Right ventricle myocardium superior (tissue), 1 donor: ENCODE measurements around the gene PFN3. TPM values are rescaled to one million over a fixed set of nuclear protein-coding genes. Genes with fewer than 3 reads are reported as not detected.
"Not testable (repeated sequence)": the region's sequence is repeated elsewhere in the genome, so short reads cannot be mapped to it uniquely, and the experiment has no call there.

Experiments used
- ATAC-seq: fragments of 200-7000 bp; cut with Tn5 transposase; one replicate; pipeline ENCODE4 v1.9.1; 2020; ENCODE audit warnings: mild to moderate bottlenecking; ENCODE audit not compliant: poor library complexity
- DNase-seq: peaks from one replicate; pipeline ENCODE4 v3.0.0-alpha.2; 2020
- intact Hi-C: fragments of 100-400 bp; cut with DNase I; formaldehyde crosslinking; loops from one replicate; pipeline ENCODE4 v1.11.2; 2022
- total RNA-seq: library from RNA; stranded (reverse); fragmentation: NEBNext Ultra II Directional; extraction: Animal tissue kit (Norgen Biotek cat#: 25700); gene quantifications from one replicate; pipeline ENCODE4 v1.2.1, GENCODE V29; 2021
- donor health status: DM: no; HTN: yes; CAD: no; lungs with severe emphysema.

PFN3 gene
- total RNA-seq, 1 donor from 2014 or later = not detected

DNA sequence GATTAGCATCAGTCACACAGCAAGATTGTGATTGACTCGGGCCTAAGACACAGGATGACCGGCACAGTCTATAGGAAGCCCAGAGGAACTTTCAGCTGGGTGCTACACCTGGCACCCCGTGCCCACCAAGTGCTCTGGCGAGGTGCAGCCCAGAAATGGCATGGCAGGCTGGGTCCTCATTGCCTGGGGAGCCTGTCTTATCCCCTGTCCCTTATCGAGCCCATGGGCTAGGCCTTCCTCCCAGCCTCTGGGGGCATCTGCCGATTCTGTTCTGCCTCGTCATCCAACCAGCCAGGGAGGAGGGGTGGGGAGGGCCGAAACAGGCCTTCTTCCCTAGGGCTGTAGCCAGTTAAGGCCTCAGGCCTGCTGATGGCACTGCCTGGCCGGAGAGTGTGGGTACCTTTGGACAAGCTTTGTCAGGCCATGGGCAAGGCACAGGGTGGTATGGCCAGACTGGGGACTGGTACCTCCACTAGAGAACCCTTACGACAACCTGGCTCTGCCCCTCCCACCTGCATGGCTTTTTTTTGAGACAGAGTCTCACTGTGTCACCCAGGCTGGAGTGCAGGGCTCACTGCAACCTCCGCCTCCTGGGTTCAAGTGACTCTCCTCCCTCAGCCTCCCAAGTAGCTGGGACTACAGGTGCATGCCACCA, 27.6 kb upstream of the PFN3 start:
- DNase-seq (no peak), ATAC-seq (no peak)
- intact Hi-C loops = no loop called here

DNA sequence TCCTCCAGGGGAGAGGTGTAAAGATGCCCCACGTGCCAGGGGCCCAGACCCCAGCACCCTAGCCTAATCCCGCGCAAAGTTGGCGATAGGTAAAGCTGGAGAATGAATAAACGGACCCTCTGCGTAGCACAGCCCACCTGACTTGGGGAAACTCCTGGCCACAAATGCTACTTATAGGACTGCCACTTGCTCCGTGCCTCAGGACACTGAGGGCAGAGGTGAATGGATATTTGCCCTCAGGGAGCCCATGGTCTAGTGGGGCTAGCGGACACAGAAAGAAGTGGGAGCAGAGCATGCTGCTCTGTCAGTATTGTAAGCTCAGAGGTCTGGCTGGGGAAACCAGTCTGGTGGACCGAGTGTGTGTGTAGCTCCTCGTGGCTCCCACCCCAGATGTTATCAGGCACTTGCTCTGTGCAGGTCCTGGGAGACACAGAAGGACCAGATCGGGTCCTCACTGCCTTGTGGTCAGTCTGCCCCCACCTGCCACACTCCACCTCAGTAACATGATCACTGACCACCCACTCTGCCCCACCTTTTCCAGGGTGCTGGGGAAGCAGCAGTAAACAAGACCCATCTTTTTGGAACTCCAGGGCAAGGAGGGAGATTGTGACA, 26.9 kb upstream of the PFN3 start:
- intact Hi-C loops = no loop called here
- no peak for DNase-seq
- ATAC-seq = no peak

GRCh38 chr5:177426566-177427210, 26.2 kb upstream of the PFN3 start, which contains the start of gene GRK6:
Gene GRK6, plus strand, starts transcription at chr5:177426676. Its CDS starts 170 bp downstream, at chr5:177426846.
- intact Hi-C loops = no loop called here
- ATAC-seq = no peak

DNA sequence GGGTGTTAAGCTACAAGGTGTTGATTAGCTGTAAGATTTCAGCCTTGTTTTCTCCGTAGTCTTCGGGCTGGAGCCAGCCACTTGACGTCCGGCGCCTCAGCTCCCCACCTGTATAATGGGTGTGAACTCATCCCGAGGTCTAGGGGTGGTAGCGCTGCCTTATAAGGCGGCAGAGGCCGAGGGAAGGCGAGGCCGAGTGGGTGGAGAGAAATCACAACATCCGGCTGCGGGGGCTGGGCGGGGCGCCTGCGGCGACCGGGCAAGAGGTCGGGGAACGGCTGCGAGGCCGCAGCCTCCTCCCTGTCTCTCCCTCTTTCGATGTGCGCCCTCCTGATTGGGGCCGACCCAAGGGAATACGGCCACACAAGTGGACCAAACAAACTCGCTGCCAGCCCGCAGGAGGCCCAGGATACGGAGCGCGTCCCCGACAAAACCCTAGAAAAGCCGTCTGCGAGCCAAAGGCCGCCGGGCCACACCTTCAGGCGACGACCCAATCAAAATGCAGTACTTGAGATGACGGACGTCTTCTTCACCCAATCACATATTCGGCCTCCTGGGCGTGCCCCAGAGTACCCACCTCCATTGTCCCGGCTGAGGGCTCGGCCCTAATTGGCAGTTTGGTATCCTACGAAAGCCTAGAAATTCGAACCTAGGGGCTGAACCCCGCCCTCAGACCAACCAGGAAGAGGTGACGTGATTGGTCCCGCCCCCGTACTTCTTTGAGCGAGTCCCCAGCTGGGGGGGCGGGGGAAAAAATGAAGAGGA, 25.5 kb upstream of the PFN3 start:
- DNase-seq (peak; percentile 100), ATAC-seq (peak; percentile 96)
- intact Hi-C loops = no loop called here

More at GRCh38 chr5:177426566-177427210, 26.2 kb upstream of the PFN3 start, which contains the start of gene GRK6:
- DNase-seq = peak; percentile 62

DNA sequence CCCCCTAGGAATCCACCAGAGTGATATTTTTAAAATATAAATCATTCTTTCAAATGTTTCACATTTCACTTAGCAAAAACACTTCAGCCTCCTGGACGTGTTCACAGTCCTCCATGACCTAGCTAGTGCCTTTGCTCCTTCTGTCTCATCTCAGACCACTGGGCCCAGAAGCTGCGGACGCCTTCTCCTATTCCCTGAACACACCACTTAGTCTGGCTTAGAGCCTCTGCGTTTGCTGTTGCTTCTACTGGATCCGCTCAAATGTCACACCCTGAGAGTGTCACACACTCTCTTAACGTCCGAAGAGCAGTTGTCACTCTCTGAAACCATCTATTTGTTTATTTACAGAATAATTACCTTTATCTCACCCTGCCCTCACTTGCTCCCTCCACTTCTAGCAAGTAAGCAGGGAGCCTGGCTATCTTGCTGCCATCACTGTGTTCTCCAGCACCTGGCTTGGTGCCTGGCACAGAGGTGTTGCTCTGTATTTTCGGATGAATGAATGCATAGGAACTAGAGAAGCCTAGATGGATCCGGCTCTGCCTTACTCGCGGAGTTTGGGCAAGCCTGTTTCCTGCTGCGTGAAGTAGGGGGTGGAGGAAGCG, 24.8 kb upstream of the PFN3 start:
- DNase-seq (no peak), ATAC-seq (no peak)
- intact Hi-C loops = no loop called here

DNA sequence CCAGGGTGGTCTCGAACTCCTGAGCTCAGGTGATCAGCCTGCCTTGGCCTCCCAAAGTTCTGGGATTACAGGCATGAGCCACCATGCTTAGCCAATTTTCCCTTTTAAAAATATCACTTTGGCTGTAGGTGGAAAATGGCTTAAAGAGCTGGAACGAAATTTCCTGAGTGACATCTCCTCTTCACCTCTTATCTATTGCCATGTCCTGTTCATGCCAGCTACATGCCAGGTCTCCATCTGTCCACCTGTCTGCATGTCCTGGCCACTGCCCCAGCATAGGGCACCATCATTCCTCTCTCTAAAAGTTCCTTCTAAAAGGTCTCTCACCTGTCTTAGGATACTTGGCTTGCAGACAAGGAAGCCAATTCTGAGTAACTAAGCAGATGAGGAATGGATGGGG, 23.2 kb upstream of the PFN3 start:
- intact Hi-C loops = no loop called here
- ATAC-seq (no peak), DNase-seq (no peak)

- DNase-seq (no peak), ATAC-seq (no peak)
- intact Hi-C loops = no loop called here
Measured at GRCh38 chr5:177421062-177421798, 20.8 kb upstream of the PFN3 start.

GRCh38 chr5:177420472-177420871, 20.0 kb upstream of the PFN3 start:
- intact Hi-C loops = not testable (repeated sequence)

DNA sequence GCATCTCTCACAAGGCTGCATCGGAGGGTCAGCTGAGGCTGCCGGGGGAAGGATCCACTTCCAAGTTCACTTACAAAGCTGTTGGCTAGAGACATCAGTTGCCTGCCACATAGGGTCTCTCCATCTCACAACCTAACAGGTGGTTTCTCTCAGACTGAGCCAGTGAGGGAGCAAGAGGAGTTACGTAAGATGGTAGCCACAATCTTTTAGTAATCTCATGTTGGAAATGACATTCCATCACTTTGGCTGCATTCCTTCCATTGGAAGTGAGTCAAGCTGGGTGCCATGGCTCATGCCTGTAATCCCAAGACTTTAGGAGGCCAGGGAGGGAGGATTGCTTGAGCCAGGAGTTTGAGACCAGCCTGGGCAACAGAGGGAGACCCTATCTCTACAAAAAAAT, 18.6 kb upstream of the PFN3 start:
- DNase-seq = no peak
- no peak for ATAC-seq
- intact Hi-C loops = no loop called here

More at GRCh38 chr5:177420472-177420871, 20.0 kb upstream of the PFN3 start:
- ATAC-seq, DNase-seq: not testable (repeated sequence)

DNA sequence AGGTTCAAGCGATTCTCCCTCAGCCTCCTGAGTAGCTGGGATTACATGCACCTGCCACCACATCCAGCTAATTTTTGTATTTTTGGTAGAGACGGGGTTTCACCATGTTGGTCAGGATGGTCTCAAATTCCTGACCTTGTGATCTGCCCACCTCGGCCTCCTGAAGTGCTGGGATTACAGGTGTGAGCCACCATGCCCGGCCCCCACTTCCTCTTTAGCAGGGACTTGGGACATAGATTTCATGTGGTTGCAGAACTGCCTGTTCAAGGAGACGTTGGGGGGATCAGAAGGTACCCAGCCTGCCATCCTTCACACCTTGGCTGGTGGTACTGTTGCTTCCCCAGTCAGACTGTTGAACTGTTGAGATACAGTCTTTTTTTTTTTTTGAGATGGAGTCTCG, 16.6 kb upstream of the PFN3 start:
- ATAC-seq, intact Hi-C loops, DNase-seq: not testable (repeated sequence)

DNA sequence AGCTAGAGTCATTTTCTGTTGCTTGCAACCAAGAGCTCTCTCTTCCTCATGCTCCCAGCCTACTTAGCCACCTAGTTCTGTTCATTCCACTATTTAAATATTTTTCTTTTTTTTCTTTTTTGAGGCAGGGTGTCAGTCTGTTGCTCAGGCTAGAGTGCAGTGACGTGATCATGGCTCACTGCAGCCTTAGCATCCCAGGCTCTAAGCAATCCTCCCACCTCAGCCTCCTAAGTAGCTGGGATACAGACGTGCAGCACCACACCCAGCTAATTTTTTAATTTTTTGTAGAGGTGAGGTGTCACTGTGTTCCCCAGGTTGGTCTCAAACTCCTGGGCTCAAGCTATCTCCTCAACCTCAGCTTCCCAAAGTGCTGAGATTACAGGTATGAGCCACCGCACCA, 14.0 kb upstream of the PFN3 start:
- DNase-seq = no peak
- no peak for ATAC-seq
- intact Hi-C loops = no loop called here

- intact Hi-C loops = no loop called here
- ATAC-seq (no peak), DNase-seq (no peak)
Measured at GRCh38 chr5:177412603-177413233, 12.3 kb upstream of the PFN3 start.

DNA sequence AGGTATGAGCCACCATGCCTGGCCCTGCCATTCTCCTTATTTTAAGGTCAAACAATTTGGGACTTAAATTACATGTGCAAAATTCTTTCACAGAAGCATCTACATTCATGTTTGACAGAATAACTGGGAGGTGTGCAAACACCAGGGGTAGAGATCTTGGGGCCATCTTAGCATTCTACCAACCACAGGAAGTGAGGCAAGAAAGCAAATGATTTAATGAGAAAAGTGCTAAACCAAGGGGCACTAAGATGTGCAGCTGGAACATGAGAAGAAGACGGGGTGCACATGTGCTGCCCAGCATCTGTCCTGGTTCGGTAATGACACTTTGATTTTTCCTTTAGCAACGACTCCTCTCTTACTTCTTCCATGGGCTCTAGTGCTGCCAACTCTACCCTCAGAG, 10.1 kb upstream of the PFN3 start:
- intact Hi-C loops = no loop called here
- no peak for ATAC-seq
- DNase-seq = no peak

DNA sequence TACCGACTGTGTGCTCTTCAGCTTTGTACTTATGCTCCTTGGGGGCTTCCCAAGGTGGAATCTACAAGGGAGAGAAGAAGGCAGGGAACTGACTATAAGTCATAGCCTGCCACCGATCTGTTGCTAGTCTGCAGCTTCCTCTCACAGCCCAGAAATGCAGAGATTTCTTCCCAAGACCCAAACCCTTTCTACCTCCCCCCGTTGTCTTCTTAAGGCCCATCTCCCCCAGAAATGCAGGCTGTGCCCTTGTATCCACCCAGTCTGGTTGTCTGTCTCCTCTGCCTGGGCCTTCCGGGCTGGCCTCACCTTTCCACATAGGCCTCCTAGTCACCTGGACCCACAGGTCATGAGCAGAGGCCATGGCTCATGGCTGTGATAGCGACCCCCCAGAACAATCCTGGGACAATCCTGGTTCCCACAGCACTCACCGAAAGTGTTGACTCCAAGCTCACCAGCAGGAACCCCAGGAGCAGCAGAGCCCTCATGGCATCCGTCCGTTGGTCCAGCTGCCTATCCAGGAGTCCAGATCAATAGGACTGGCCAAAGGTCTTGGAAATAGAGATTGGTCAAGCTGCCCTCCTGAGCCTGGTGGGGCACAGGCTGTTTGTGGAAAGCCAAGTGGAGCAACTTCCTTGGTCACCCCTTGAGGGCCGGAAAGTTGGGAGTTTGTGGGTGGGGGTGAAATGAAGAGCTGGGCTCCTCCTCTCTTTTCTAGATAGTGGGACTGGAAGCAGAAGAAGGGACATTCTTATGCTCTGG, 8.8 kb upstream of the PFN3 start, which contains the start of gene F12:
Gene F12 (minus strand): TSS at position 522 of the 759 bp plus-strand sequence. CDS start 37 bp downstream, at position 485.
- intact Hi-C loops = no loop called here
- no peak for DNase-seq
- no peak for ATAC-seq

- no peak for ATAC-seq
- intact Hi-C loops = no loop called here
- peak; percentile 73 for DNase-seq
Measured at GRCh38 chr5:177405805-177406204, 5.3 kb upstream of the PFN3 start.

DNA sequence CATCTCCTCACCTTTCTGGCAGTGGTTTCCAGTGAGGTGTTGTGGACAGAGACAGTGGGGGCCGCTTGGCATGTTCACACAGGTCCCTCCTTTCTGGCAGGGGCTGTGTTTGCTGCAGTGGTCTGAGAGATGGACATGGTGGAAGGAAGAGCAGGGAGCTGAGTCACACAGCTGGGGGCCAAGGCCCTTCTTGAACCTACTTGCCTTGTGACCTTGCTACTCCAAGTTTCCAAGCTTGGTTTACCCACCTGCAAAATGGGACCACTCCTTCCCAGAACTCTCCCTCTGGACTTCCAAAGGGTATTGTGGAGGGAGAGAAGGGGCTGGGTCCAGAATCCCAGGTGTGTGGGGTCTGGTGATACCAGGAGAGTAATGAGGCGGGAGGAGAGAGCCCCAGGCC, 4.9 kb upstream of the PFN3 start:
- intact Hi-C loops = no loop called here
- DNase-seq (no peak), ATAC-seq (no peak)

GRCh38 chr5:177404641-177405179, 4.2 kb upstream of the PFN3 start:
- no peak for ATAC-seq
- intact Hi-C loops = no loop called here

More at GRCh38 chr5:177404641-177405179, 4.2 kb upstream of the PFN3 start:
- DNase-seq = no peak
